Activated naive CD4-positive, alpha-beta T cell treated with anti-CD3 and anti-CD28 coated beads, Interleukin-2, amount 50 U/mL, for 72 hours (primary cell): ENCODE results near the gene ARMC10. TPM values are rescaled to one million over a fixed set of nuclear protein-coding genes. Genes with fewer than 3 reads are reported as not detected.
A peak's percentile ranks its signal among the peaks of the same experiment; 100 is the strongest.
"Not testable (repeated sequence)": the region's sequence is repeated elsewhere in the genome, so short reads cannot be mapped to it uniquely, and the experiment has no call there.

Source experiments
- ATAC-seq, 2 donors: fragments of 150-1000 bp; cut with Tn5 transposase; 2 replicates each; pipeline ENCODE4 v1.10.0; 2021; ENCODE audit warnings: mild to moderate bottlenecking in 2 of 2, moderate library complexity in 2 of 2
- DNase-seq, 2 donors: peaks; one replicate each; pipeline ENCODE4 v3.0.0; 2021 to 2022; ENCODE audit warnings: low spot score in 2 of 2
- H3K27ac Mint-ChIP-seq, 2 donors: one replicate each; pipeline ENCODE4 v1.8.0; 2022; ENCODE audit warnings: mild to moderate bottlenecking in 2 of 2, mixed read lengths in 2 of 2
- H3K36me3 Mint-ChIP-seq, 2 donors: one replicate each; pipeline ENCODE4 v1.8.0; 2022; ENCODE audit warnings: mixed read lengths in 2 of 2
- H3K9me3 Mint-ChIP-seq, 2 donors: one replicate each; pipeline ENCODE4 v1.8.0; 2022; ENCODE audit warnings: mixed read lengths in 2 of 2
- total RNA-seq, 2 donors: library from RNA; stranded (reverse); gene quantifications; one replicate each; pipeline ENCODE4 v1.2.3, GENCODE V29; 2022

The ARMC10 gene
- total RNA-seq, 2 donors from 2014 or later: 33.4 to 43.5 TPM

DNA sequence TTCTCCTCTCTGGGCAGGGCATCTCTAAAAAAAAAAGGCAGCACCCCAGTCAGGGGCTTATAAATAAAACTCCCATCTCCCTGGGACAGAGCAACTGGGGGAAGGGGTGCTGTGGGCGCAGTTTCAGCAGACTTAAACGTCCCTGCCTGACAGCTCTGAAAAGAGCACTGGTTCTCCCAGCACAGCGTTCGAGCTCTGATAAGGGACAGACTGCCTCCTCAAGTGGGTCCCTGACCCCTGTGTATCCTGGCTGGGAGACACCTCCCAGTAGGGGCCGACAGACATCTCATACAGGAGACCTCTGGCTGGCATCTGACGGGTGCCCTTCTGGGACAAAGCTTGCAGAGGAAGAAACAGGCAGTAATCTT lies 31.7 kb downstream of the ARMC10 start:
- peaks cover 36 to 41% of the 10 kb centered on the region in 2 donors for H3K36me3 Mint-ChIP-seq

DNA sequence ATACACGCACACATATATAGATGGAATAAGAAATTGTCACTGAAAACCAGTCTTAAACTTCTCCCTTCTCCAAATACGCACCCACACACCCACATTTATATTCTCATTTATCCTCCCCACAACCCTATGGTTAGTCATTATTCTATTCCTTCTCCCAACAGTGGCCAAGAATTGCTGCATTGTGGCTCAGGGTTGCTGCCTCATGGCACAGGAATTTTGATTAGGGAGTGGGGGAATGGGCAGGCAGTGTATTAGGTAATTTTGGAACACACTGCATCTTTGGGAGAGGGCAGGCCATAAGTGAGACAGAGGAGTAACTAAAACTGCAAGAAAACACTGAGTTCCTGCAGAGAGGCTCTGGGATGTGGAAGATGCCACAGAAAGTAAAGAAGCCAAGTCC lies 38.2 kb downstream of the ARMC10 start:
- Mint-ChIP-seq H3K36me3 (peaks cover 43 to 53% of the 10 kb centered on the region in 2 donors), H3K27ac (no peak overlapping the region), H3K9me3 (peaks cover 12 to 13% of the 10 kb centered on the region in 2 donors)
- ATAC-seq (no peak), DNase-seq (no peak)

More for the DNA sequence above, 31.7 kb downstream of the ARMC10 start:
- ATAC-seq, H3K27ac Mint-ChIP-seq, DNase-seq: not testable (repeated sequence)
- peaks cover 12 to 19% of the 10 kb centered on the region in 2 donors for H3K9me3 Mint-ChIP-seq

DNA sequence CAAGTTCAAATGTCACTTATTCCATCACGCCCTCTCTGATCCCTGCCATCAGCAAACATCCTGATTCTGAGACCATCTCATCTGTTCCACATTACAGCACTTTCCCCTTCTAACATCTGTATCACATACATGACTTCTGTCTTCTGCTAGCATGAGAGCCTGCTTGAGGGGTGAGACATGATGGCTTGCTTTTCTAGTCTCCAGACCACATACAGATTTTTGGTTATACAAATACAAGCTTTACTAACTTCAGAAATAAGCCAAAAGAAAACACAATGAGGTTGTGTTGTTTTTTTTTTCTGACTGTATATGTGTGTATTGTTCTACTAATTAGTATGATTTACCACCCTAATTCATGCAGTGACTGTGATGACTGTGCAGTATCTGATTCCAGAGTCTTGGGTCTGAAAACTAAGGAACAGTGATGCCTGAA lies 39.7 kb downstream of the ARMC10 start:
- DNase-seq (no peak), ATAC-seq (no peak)
- H3K9me3 Mint-ChIP-seq: peaks cover 1 to 9% of the 10 kb centered on the region in 2 donors
- H3K27ac Mint-ChIP-seq: peak overlapping the region; percentile 23 to 31
- H3K36me3 Mint-ChIP-seq: peaks cover 33 to 44% of the 10 kb centered on the region in 2 donors

DNA sequence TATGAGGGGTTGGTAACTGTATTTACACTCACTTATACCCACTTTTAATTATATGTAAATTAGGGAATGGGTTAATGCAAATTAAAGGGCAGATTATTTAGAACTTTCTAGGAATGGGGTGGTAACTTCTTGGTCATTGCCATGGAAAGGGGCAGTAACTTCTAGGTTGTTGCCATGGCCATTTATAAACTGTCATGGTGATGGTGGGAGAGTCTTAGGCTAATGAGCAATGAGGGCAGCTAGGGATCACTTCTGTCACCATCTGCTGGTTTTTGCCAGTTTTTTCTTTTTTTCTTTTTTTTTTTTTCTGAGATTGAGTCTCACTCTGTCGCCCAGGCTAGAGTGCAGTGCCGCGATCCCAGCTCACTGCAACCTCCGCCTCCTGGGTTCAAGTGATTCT lies 40.8 kb downstream of the ARMC10 start:
- peaks cover 0 to 3% of the 10 kb centered on the region in 2 donors for H3K9me3 Mint-ChIP-seq
- no peak overlapping the region for H3K27ac Mint-ChIP-seq
- DNase-seq (no peak), ATAC-seq (no peak)
- H3K36me3 Mint-ChIP-seq: peaks cover 27 to 40% of the 10 kb centered on the region in 2 donors

DNA sequence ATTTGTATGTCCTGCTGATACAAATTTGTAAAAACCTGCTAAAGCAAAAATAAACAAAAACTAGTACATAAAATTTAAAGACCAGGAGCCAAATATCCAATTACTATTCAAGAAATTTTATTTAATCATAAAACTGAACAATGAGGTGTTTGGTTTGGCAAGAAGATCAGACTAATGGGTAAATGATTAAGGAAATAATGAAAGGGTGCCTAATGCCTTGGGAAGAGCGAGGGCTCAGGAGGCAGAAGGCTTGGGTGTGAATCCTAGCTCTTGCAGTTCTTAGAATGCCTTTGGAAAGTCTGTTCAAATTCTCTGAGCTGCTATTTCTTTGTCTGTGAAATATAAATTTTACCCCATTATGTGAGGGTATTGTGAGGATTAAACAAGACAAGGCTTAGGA lies 41.6 kb downstream of the ARMC10 start:
- DNase-seq (no peak), ATAC-seq (no peak)
- H3K36me3 Mint-ChIP-seq: peaks cover 19 to 32% of the 10 kb centered on the region in 2 donors
- no peak overlapping the region for H3K27ac Mint-ChIP-seq
- H3K9me3 Mint-ChIP-seq: no peaks in the 10 kb centered on the region

DNA sequence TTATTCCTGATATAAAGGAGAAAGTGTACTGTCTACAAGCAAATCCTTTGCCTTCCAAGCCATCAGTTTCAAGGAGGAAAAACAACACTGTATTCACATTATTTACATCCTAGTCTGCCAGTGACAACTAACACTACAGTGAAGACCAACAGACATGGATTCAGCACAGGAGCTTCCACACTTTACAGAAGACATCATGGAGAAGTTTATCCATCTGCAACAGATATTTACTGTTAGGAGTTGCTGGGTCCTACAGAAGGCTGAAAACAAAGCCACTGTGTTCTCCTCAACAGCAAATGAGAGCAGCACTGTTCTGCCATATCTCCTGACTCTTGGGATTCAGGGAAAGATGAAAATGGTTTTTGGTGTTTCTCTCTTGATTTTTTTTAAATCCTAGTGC lies 42.1 kb downstream of the ARMC10 start:
- Mint-ChIP-seq H3K36me3 (peaks cover 15 to 28% of the 10 kb centered on the region in 2 donors), H3K9me3 (no peaks in the 10 kb centered on the region), H3K27ac (no peak overlapping the region)
- DNase-seq (no peak), ATAC-seq (no peak)

DNA sequence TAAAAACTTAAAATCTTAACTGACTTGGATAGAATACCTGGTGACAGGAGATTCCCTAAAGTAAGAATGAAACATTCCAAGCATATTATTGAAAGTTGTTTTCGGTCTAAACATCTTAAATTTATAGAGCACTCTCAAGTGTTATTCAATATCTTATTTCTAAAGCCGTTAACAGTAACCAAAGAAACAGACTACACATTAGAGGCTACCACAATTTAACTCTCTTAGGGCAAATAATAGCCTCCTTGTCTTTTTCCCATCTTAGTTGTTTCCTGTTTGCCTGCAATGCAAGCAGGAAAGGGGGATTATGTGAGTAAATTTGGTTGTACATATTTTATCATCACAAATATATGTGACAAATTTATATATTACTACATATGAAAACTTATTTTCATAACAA lies 42.5 kb downstream of the ARMC10 start:
- H3K27ac Mint-ChIP-seq: no peak overlapping the region
- H3K36me3 Mint-ChIP-seq: peaks cover 15 to 26% of the 10 kb centered on the region in 2 donors
- DNase-seq (no peak), ATAC-seq (no peak)
- no peaks in the 10 kb centered on the region for H3K9me3 Mint-ChIP-seq

DNA sequence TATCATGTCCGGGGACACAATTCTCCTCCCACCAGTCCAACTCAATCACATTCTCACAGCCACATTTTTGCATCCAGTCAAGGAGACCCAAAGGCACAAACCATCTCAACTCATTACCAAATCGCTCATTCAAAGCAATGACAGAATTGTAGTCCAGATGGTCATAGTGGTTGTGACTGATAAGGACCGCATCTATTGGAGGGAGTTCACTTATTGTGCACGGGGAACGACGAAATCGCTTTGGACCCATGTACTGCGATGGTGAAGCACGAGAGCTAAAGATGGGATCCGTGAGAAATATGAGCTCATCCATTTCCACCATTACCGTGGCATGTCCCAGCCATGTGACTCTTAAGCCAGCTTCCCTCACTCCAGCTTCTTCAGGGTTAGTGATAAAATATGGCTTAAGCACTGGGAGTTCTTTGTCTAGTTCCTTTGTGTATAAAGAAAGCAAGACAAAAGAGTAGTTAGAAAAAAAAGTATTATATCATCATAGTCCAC lies 44.9 kb downstream of the ARMC10 start:
- no peak overlapping the region for H3K27ac Mint-ChIP-seq
- H3K9me3 Mint-ChIP-seq: no peaks in the 10 kb centered on the region
- H3K36me3 Mint-ChIP-seq: peaks cover 4 to 15% of the 10 kb centered on the region in 2 donors
- ATAC-seq: no peak
- no peak for DNase-seq

DNA sequence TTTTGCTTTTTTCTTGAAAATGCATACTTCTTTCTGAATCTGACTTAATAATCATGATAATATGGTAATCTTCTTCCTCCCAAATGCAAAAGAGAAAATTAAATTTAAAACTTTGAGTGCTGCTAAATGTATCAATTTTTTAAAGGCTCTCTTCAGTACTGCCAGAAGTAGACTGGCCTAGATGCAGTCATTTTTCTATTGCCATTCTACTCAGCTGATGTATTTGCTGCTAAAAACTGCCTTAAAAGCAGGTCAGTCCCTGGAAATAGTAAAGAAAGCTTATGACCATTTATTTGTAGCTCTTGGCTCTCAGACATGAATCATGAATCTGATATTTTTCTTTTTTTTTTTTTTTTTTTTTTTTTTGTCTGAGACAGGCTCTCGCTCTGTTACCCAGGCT lies 45.4 kb downstream of the ARMC10 start:
- Mint-ChIP-seq H3K27ac (no peak overlapping the region), H3K9me3 (no peaks in the 10 kb centered on the region), H3K36me3 (peaks cover 4 to 15% of the 10 kb centered on the region in 2 donors)
- ATAC-seq: no peak
- DNase-seq: no peak

DNA sequence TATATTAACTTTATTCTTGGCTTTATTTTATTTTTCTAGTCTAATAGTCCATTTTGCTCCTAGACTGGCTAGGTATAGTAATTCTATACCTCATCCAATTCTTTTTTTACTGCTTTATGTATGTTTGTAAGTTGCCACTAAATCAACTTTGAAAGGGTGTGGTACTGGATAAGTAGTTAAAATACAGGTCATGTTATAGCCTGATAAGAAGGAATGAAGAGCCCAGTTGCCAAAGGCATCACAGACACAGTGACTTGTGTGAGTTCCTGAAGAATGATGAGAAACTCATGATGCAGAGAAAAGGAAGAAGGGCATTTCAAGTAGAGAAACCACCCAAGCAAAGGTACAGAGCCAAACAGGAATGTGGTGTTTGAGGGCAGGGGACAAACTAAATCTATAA lies 46.7 kb downstream of the ARMC10 start:
- ATAC-seq (no peak), DNase-seq (no peak)
- H3K36me3 Mint-ChIP-seq: peaks cover 4 to 21% of the 10 kb centered on the region in 2 donors
- H3K27ac Mint-ChIP-seq: peak overlapping the region in 1 of 2 donors; percentile 0
- no peaks in the 10 kb centered on the region for H3K9me3 Mint-ChIP-seq

DNA sequence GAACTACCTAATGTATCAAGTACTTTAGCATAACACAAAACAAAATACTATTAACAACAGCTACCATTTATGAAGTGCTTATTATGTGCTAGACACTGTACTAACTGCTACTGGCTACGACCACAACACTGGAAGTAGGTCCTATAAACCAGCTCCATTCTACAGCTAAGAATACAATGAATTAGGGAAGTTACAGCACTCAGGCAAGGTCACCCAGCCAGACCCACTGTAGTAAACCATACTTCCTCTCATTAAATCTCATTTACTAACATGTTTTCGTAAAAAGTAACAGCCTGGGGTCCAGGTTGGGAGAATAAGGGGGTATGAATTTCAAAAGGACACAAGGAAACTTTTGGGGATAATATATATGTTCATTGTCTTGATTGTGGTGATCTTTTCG lies 48.6 kb downstream of the ARMC10 start:
- Mint-ChIP-seq H3K9me3 (no peaks in the 10 kb centered on the region), H3K36me3 (peaks cover 4 to 27% of the 10 kb centered on the region in 2 donors), H3K27ac (no peak overlapping the region)
- DNase-seq (no peak), ATAC-seq (no peak)

DNA sequence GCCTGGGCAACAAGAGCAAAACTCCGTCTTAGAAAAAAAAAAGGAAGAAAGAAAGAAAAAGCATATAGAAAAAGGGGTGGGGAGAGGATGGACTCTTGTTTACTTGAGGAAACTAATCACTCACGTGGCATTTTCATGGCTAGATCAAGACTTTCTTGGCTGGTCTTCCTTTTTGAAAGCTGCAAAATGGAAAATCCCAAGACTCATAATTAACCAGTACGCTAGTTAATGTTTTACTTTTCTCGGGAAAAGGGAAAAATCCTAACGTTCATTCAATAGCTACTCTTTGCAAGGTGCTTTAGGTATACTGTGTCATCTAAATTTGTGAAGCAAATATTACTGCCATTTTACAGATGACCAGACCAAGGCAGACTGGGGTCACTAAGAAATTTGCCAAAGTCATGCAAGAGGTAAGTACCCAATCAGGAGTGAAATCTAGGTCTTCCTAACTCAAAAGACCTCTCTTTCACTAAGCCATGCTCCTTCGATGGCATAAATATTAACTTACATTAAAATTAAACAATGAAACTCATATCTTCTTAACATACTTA lies 49.6 kb downstream of the ARMC10 start:
- Mint-ChIP-seq H3K36me3 (peaks cover 3 to 27% of the 10 kb centered on the region in 2 donors), H3K27ac (peak overlapping the region in 1 of 2 donors; percentile 57), H3K9me3 (no peaks in the 10 kb centered on the region)
- no peak for DNase-seq
- ATAC-seq: no peak

DNA sequence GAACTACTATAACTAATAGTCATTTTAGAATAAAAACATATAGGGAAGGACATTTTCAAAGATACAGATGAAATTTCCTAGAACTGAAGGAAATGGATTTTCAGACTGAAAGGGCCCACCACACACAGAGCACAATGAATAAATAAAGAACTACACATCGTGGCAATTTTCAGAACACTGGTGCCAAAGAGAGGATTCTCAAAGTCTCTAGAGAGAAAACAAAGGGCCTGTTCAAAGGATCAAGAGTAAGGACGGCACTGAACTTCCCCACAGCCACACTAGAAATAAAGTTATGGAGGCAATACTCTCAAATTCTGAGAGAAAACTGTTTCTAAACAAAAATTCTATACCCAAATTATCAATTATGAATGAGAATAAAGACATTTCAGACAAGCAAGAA lies 52.1 kb downstream of the ARMC10 start:
- no peak for ATAC-seq
- H3K9me3 Mint-ChIP-seq: no peaks in the 10 kb centered on the region

DNA sequence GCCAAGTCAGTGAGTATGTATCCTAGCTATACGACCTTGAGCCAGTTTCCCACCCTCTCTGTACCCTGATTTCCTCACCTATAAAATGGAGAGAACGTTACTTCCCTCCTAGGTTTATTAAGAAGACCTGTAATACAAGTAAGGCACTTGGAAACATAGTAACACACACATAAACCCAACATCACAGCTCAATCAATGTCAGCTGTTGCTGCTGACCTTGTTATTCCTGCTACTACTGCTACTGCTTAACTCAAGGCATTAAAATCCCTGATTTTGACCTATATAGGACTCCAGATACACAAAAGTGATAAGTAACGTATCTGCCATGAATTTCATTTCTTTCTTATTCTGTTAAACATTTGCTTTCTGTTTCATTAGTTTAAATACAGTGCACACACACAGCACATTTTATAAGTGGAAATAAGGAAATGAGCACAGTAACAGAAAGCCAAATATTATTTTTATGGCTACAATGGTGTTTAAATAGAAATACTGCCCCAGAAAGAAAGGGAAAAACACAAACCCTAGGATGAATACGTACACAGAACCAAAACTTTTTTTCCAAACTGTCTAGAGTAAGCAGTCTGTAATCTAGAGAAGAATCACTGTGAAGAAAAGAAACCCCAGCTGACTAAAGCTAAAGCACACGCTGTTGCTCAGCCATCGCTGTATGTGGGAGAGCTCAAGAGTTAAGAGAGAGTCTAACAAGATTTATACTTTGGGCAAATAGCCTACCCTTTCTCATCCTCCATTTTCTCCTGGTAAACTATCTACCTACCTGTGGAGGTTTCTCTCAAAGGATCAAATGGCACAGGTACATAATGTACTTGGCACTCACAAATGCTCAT lies 55.0 kb downstream of the ARMC10 start:
- Mint-ChIP-seq H3K9me3 (no peaks in the 10 kb centered on the region), H3K27ac (no peak overlapping the region), H3K36me3 (peaks cover 10 to 13% of the 10 kb centered on the region in 2 donors)
- ATAC-seq (no peak), DNase-seq (no peak)

More for the DNA sequence above, 52.1 kb downstream of the ARMC10 start:
- H3K36me3 Mint-ChIP-seq: peaks cover 9 to 18% of the 10 kb centered on the region in 2 donors
- peak overlapping the region in 1 of 2 donors; percentile 48 for H3K27ac Mint-ChIP-seq
- DNase-seq: no peak

DNA sequence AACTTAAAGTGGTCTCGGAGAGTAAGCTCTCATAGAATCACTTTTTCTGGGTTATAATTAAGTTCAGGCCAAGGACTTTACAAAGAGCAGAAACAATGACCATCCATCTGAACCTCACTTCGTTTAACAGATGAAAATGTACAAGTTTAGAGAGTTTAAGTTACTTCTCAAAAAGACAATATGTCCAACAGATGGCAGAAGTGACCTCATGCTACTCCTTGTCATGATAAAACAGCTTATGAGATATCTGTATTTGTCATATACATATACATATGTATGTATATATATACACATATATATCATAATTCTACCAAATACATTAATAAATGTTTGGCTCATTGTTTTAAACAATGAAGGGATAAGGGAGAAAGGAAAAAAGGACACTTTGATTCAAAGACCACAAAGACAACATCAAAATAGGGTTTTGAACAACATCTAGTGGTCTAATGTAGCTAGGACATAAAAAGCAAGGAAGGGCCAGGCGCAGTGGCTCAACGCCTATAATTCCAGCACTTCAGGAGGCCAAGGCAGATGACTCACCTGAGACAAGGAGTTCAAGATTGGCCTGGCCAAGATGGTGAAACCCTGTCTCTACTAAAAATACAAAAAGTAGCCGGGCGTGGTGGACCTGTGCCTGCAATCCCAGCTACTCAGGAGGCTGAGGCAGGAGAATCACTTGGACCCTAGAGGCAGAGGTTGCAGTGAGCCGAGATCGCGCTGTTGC lies 56.1 kb downstream of the ARMC10 start:
- ATAC-seq (no peak), DNase-seq (no peak)
- H3K36me3 Mint-ChIP-seq: peaks cover 10 to 11% of the 10 kb centered on the region in 2 donors
- H3K9me3 Mint-ChIP-seq: no peaks in the 10 kb centered on the region
- H3K27ac Mint-ChIP-seq: peak overlapping the region in 1 of 2 donors; percentile 7

DNA sequence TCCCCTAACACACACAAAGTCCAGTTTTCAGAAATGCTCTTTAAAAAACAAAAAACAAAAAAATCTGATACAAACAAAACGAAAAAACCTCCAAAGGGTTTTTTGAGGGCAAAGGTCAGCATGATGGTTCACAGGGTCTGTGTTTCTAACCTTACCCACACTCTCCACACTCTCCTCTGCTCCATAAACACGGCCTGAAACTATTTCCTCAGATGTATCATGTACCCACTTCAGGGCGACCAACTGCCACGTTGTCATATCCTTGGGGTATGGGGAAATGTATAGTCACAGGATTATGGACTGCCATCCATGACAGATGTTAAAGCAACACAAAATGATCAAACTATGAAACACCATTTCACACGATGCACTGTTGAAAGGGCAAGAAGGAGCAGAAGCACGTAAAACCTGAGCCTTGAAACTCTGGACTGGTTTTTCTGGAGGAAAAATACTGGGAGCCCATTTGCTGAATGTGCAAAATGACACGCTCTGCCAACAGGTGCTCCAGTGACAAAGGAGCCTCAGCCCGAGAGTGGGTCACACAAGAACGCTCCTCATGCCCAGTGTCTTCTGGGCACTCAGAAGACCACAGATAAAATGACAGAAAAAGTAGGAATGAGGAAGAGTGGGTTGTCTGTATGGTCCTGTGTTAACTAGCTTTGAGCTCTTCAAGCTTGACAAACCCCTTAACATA lies 58.2 kb downstream of the ARMC10 start:
- DNase-seq: no peak
- H3K27ac Mint-ChIP-seq: no peak overlapping the region
- ATAC-seq: no peak
- H3K9me3 Mint-ChIP-seq: no peaks in the 10 kb centered on the region
- H3K36me3 Mint-ChIP-seq: peaks cover 5 to 10% of the 10 kb centered on the region in 2 donors
